Retina (tissue), 1 donor: ENCODE results near the gene NXPE4.
"Not testable (repeated sequence)": the region's sequence is repeated elsewhere in the genome, so short reads cannot be mapped to it uniquely, and the experiment has no call there.

ENCODE experiments used
- DNase-seq: peaks from one replicate; pipeline ENCODE4 v3.0.0-alpha.2; 2016

Gene NXPE4

DNA sequence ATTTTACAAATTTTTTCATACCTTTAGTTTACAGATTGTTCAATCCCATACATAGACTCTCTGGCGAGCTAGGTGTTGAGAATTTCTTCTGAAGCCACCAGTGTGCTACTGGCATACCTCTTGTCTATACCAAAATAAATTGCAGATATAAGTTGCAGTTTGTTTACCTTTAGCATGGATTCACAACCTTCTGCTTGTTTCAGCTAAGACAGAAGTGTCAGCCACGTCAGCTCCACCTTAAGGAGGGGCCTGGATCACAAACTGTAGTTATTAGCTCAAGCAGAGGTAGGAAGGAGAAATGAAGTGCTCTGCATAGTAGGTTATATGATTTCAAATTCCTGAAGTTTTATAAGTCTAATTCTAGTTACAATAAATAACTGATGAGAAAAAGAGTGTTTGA is at the start of gene NXPE4:
Gene NXPE4, minus strand, starts transcription at position 216 of the 400 bp plus-strand sequence. CDS start 1,027 bp downstream, outside the sequence.
- DNase-seq: no peak

DNA sequence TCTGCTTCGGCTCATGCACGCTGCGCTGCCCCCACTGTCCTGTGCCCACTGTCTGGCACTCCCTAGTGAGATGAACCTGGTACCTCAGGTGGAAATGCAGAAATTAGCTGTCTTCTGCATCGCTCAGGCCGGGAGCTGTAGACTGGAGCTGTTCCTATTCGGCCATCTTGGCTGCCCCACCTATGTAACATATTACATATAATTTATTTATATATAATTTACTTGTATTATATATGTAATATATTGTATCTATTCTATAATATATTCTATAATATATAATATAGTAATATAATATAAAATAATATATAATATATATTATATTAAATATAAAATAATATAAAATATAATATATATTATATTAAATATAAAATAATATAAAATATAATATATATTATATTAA is 43.9 kb upstream of the NXPE4 start:
- DNase-seq: not testable (repeated sequence)

DNA sequence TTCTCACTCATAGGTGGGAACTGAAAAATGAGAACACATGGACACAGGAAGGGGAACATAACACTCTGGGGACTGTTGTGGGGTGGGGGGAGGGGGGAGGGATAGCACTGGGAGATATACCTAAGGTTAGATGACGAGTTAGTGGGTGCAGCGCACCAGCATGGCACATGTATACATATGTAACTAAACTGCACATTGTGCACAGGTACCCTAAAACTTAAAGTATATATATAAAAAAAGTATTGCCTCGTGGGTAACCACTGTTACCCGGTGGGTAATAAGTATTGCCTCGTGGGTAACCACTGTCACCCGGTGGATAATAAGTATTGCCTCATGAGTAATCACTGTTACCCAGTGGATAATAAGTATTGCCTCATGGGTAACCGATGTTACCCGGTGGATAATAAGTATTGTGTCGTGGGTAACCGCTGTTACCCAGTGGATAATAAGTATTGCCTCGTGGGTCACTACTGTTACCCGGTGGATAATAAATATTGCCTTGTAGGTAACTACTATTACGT is 35.9 kb upstream of the NXPE4 start:
- DNase-seq: not testable (repeated sequence)

DNA sequence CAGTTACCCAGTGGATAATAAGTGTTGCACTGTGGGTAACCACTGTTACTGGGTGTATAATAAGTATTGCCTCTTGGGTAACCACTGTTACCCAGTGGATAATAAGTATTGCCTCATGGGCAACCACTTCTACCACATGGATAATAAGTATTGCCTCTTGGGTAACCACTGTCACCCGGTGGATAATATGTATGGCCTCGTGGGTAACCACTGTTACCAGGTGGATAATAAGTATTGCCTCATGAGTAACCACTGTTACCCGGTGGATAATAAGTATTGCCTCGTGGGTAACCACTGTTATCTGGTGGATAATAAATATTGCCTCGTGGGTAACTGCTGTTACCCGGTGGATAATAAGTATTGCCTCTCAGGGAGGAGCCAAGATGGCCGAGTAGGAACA is 29.7 kb upstream of the NXPE4 start:
- no peak for DNase-seq

DNA sequence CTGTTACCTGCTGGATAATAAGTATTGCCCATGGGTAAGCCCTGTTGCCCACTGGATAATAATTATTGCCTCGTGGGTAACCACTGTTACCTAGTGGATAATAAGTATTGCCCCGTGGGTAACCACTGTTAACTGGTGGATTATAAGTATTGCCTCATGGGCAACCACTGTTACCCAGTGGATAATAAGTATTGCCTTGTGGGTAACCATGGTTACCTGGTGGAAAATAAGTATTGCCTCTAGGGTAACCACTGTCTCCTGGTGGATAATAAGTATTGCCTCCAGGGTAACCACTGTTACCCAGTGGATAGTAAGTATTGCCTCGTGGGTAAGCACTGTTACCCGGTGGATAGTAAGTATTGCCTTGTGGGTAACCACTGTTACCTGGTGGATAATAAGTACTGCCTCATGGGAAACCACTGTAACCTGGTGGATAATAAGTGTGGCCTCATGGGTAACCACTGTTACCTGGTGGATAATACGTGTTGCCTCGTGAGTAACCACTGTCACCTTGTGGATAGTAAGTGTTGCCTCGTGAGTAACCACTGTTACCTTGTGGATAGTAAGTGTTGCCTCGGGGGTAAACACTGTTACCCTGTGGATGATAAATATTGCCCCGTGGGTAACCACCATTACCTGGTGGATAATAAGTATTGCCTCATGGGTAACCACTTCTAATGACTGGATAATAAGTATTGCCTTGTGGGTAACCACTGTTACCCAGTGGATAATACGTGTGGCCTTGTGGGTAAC is 29.0 kb upstream of the NXPE4 start:
- no peak for DNase-seq

DNA sequence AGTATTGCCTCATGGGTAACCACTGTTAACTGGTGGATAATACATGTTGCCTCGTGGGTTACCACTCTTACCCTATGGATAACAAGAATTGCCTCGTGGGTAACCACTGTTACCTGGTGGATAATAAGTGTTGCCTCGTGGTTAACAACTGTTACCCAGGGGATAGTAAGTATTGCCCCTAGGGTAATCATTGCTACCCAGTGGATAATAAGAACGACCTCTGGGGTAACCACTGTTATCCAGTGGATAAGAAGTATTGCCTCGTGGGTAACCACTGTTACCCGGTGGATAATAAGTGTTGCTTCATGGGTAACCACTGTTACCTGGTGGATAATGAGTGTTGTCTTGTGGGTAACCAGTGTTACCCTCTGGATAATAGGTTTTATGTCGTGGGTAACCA is 28.1 kb upstream of the NXPE4 start:
- no peak for DNase-seq

DNA sequence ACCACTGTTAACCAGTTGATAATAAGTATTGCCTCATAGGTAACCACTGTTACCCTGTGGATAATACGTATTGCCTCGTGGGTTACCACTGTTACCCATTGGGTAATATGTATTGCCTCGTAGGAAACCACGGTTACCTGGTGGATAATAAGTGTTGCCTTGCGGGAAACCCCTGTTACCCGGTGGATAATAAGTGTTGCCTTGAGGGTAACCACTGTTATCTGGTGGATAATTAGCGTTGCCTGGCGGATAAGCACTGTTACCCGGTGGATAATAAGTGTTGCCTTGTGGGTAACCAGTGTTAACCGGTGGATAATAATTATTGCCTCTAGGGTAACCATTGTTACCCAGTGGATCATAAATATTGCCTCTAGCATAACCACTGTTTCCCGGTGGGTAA is 27.3 kb upstream of the NXPE4 start:
- no peak for DNase-seq

DNA sequence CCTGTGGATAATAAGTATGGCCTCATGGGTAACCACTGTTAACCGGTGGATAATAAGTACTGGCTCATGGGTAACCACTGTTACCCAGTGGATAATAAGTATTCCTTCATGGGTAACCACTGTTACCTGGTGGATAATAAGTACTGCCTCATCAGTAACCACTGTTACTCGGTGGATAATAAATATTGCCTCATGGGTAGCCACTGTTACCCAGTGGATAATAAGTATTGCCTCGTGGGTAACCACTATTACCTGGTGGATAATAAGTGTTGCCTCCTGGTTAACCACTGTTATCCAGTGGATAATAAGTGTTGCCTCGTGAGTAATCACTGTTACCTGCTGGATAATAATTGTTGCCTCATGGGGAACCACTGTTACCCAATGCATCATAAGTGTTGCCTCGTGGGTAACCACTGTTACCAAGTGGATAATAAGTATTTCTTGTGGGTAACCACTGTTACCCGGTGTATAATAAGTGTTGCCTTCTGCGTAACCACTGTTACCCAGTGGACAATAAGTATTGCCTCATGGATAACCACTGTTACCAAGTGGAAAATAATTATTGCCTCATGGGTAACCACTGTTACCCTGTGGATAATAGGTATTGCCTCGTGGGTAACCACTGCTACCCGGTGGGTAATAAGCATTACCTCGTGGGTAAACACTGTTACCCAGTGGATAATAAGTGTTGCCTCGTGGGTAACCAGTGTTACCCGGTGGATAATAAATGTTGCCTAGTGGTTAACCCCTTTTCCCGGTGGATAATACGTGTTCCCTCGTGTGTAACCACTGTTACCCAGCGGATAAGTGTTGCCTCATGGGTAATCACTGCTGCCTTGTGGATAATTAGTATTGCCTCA is 26.6 kb upstream of the NXPE4 start:
- DNase-seq: no peak

DNA sequence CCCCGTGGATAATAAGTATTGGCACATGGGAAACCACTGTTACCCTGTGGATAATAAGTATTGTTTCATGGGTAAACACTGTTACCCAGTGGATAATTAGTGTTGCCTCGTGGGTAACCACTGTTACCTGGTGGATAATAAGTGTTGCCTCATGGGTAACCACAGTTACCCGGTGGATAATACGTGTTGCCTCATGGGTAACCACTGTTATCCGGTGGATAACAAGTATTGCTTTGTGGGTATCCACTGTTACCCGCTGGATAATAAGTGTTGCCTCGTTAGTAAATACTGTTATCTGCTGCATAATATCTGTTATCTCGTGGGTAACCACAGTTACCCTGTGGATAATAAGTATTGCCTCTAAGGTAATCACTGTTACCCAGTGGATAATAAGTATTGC is 25.5 kb upstream of the NXPE4 start:
- no peak for DNase-seq

DNA sequence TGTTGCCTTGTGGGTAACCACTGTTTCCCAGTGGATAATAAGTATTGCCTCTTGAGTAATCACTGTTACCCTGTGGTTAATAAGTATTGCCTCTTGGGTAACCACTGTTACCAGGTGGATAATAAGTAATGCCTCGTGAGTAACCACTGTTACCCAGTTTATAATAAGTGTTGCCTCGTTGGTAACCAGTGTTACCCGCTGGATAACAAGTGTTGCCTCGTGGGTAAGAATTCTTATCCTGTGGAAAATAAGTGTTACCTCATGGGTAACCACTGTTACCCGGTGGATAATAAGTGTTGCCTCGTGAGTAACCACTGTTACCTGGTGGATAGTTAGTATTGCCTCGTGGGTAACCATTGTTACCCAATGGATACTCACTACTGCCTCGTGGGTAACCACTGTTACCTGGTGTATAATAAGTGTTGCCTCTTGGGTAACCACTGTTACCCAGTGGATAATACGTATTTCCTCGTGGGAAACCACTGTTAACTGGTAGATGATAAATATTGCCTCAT is 24.1 kb upstream of the NXPE4 start:
- DNase-seq: no peak

DNA sequence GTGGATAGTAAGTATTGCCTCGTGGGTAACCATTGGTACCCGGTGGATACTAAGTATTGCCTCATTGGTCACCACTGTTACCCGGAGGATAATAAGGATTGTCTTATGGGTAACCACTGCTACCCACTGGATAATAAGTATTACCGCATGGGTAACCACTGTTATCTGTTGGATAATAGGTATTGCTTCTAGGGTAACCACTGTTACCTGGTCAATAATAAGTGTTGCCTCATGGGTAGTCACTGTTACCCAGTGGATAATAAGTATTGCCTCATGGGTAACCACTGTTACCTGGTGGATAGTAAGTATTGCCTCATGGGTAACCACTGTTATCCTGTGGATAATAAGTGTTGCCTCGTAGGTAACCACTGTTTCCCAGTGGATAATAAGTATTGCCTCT is 22.6 kb upstream of the NXPE4 start:
- DNase-seq: no peak

DNA sequence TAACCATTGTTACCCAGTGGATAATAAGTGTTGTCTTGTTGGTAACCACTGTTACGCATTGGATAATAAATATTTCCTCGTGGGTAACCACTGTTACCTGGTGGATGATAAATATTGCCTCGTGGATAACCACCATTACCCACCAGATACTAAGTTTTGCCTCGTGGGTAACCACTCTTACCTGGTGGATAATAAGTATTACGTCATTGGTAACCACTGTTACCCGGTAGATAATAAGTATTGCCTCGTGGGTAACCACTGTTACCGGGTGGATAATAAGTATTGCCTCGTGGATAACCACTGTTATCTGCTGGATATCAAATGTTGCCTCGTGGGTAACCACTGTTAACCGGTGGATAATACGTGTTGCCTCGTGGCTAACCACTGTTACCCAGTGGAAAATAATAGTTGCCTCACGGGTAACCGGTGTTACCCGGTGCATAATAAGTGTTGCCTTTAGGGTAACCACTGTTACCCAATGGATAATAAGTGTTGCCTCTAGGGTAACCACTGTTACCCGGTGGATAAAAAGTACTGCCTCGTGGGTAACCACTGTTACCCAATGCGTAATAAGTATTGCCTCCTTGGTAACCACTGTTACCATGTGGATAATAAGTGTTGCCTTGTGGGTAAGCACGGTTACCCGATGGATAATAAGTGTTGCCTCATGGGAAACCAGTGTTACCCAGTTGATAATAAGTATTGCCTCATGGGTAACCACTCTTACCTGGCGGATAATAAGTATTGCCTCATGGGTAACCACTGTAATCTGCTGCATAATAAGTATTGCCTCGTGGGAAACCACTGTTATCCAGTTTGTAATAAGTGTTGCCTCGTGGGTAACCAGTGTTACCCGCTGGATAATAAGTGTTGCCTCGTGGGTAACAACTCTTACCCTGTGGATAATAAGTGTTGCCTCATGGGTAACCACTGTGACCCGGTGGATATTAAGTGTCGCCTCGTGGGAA is 21.9 kb upstream of the NXPE4 start:
- no peak for DNase-seq

DNA sequence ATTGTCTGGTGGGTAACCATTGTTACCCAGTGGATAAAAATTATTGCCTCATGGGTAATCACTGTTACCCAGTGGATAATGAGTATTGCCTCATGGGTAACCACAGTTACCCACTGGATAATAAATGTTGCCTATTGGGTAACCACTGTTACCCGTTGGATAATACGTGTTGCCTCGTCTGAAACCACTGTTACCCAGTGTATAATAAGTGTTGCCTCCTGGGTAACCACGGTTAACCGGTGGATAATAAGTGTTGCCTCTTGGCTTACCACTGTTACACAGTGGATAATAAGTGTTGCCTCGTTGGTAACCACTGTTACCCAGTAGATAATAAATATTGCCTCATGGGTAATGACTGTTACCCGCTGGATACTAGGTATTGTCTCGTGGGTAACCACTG is 20.9 kb upstream of the NXPE4 start:
- no peak for DNase-seq

DNA sequence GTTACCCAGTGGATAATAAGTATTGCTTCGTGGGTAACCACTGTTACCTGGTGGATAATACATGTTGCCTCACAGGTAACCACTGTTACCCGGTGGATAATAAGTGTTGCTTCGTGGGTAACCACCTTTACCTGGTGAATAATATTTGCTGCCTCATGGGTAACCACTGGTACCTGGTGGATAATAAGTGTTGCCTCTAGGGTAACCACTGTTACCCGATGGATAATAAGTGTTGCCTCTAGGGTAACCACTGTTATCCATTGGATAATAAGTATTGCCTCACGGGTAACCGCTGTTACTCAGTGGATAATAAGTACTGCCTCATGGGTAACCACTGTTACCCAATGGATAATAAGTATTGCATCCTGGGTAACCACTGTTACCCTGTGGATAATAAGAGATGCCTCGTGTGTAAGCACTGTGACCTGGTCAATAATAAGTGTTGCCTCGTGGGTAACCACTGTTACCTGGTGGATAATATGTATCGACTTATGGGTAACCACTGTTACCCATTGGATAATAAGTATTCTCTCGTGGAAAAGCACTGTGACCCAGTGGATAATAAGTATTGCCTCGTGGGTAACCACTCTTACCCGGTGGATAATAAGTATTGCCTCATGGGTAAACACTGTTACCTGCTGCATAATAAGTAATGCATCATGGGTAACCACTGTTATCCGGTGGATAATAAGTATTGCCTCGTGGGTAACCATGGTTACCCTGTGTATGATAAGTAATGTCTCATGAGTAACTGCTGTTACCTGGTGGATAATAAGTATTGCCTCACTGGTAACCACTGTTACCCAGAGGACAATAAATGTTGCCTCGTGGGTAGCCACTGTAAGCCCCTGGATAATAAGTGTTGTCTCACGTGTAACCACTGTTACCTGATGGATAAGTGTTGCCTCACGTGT is 20.1 kb upstream of the NXPE4 start:
- no peak for DNase-seq

DNA sequence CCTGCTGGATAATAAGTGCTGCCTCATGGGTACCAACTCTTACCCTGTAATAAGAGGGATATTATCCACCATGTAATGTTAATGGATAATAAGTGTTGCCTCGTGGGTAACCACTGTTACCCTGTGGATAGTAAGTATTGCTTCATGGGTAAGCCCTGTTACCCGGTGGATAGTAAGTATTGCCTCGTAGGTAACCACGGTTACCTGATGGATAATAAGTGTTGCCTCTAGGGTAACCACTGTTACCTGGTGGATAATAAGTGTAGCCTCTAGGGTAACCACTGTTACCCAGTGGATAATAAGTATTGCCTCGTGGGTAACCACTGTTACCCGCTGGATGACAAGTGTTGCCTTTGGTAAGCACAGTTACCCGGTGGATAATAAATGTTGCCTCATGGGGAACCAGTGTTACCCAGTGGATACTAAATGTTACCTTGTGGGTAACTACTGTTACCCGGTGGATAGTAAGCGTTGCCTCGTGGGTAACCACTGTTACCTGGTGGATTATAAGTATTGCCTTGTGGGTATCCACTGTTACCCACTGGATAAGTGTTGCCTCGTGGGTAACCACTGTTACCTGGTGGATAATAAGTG is 18.6 kb upstream of the NXPE4 start:
- DNase-seq: no peak

DNA sequence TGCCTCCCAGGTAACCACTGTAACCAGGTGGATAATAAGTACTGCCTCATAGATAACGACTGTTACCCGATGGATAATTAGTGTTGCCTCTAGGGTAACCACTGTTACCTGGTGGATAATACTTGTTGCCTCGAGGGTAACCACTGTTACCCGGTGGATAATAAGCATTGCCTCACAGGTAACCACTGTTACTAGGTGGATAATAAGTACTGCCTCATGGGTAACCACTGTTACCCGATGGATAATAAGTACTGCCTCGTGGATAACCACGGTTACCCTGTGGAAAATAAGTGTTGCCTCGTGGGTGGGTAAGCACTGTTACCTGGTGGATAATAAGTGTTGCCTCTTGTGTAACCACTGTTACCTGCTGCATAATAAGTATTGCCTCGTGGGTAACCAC is 17.5 kb upstream of the NXPE4 start:
- DNase-seq: not testable (repeated sequence)

DNA sequence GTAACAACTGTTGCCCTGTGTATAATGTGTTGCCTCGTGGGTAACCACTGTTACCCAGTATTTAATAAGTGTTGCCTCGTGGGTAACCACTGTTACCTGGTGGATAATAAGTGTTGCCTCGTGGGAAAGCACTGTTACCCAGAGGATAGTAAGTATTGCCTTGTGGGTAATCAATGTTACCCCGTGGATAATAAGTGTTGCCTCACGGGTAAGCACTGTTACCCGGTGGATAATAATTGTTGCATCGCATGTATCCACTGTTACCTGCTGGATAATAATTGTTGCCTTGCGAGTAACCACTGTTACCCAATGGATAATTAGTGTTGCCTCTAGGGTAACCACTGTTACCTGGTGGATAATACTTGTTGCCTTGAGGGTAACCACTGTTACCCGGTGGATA is 17.1 kb upstream of the NXPE4 start:
- no peak for DNase-seq

DNA sequence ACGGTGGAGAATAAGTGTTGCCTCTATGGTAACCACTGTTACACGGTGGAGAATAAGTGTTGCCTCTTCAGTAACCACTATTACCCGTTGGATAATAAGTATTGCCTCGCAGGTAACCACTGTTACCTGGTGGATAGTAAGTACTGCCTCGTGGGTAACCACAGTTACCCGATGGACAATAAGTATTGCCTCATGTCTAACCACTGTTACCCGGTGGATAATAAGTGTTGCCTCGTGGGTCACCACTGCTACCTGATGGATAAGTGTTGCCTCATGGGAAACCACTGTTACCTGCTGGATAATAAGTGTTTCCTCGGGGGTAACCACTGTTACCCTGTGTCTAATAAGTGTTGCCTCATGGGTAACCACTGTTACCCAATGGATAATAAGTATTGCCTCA is 16.6 kb upstream of the NXPE4 start:
- not testable (repeated sequence) for DNase-seq

DNA sequence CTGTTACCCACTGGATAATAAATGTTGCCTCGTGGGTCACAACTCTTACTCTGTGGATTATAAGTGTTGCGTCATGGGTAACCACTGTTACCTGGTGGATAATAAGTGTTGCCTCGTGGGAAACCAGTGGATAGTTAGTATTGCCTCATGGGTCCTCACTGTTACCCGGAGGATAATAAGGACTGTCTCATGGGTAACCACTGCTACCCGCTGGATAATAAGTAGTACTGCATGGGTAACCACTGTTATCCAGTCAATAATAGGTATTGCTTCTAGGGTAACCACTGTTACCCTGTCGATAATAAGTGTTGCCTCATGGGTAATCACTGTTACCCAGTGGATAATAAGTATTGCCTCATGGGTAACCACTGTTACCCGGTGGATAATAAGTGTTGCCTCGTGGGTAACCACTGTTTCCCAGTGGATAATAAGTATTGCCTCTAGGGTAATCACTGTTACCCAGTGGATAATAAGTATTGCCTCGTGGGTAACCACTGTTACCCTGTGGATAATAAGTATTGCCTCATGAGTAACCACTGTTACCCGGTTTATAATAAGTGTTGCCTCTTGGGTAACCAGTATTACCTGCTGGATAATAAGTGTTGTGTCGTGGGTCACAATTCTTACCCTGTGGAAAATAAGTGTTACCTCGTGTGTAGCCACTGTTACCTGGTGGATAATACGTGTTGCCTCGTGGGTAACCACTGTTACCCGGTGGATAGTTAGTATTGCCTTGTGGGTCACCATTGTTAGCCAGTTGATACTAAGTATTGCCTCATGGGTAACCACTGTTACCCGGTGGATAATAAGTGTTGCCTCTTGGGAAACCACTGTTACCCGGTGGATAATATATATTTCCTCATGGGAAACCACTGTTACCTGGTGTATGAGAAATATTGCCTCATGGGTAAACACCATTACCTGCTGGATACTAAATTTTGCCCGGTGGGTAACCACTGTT is 15.7 kb upstream of the NXPE4 start:
- no peak for DNase-seq

DNA sequence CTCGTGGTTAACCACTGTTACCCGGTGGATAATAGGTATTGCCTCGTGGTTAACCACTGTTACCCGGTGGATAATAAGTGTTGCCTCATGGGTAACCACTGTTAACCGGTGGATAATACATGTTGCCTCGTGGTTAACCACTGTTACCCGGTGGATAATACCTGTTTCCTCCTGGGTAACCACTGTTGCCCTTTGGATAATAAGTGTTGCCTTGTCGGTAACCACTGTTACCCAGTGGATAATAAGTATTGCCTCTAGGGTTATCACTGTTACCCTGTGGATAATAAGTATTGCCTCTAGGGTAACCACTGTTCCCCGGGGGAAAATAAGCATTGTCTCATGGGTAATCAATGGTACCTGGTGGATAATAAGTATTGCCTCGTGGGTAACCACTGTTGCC is 15.0 kb upstream of the NXPE4 start:
- no peak for DNase-seq
